PC-3 (cell line): ENCODE measurements around the gene STUB1. TPM values are rescaled to one million over a fixed set of nuclear protein-coding genes. Genes with fewer than 3 reads are reported as not detected.
A peak's percentile ranks its signal among the peaks of the same experiment; 100 is the strongest.

Source experiments
- ATAC-seq: fragments of 200-7000 bp; cut with Tn5 transposase; 2 replicates; pipeline ENCODE4 v1.9.1; 2020; ENCODE audit warnings: mild to moderate bottlenecking, moderate library complexity
- BruUV-seq: library from RNA; stranded (reverse); fragments of 400-500 nt; replicated peaks from 2 replicates; lab custom pipeline; 2021; lab: Mats Ljungman, UMichigan
- CTCF ChIA-PET: fragments of 300-600 bp; sonication (Branson Sonifier 250); formaldehyde crosslinking; loops from one replicate; lab custom pipeline; 2022; ENCODE audit warnings: antibody characterized with exemption; lab: Charles Lee
- POLR2A ChIA-PET: fragments of 300-600 bp; sonication (Branson Sonifier 250); formaldehyde crosslinking; loops from one replicate; lab custom pipeline; 2022; ENCODE audit warnings: antibody characterized with exemption; ENCODE audit not compliant: unreplicated experiment; lab: Charles Lee
- DNase-seq: peaks from one replicate; pipeline ENCODE4 v3.0.0-alpha.2; 2015
- H2AFZ ChIP-seq: fragments of 300-600 bp; sonication (generic); 2 replicates; pipeline ENCODE4 v1.6.0; 2016; ENCODE audit warnings: antibody characterized with exemption, low read length
- H3F3A ChIP-seq: fragments of 300-600 bp; sonication (generic); one replicate; pipeline ENCODE4 v1.6.0; 2017; ENCODE audit warnings: antibody characterized with exemption, low read length, control low read depth, mild to moderate bottlenecking; ENCODE audit not compliant: unreplicated experiment
- H3K27ac ChIP-seq: fragments of 300-600 bp; sonication (generic); 2 replicates; pipeline ENCODE4 v1.5.1; 2016; ENCODE audit warnings: mild to moderate bottlenecking, low read length
- H3K27me3 ChIP-seq: fragments of 300-600 bp; sonication (generic); 2 replicates; pipeline ENCODE4 v1.6.1; 2016; ENCODE audit warnings: low read length, mixed read lengths
- H3K36me3 ChIP-seq: fragments of 300-600 bp; sonication (generic); 2 replicates; pipeline ENCODE4 v1.6.1; 2016; ENCODE audit warnings: low read depth, mixed run types, low read length, mixed read lengths
- H3K4me1 ChIP-seq: fragments of 300-600 bp; sonication (generic); 2 replicates; pipeline ENCODE4 v1.5.1; 2016; ENCODE audit warnings: low read length; ENCODE audit not compliant: insufficient read depth
- H3K4me2 ChIP-seq: fragments of 300-600 bp; sonication (generic); 2 replicates; pipeline ENCODE4 v1.6.0; 2016; ENCODE audit warnings: low read length
- H3K4me3 ChIP-seq: fragments of 300-600 bp; sonication (generic); 2 replicates; pipeline ENCODE4 v1.5.1; 2016; ENCODE audit warnings: mild to moderate bottlenecking, low read length, mixed read lengths
- H3K79me2 ChIP-seq: fragments of 300-600 bp; sonication (generic); 2 replicates; pipeline ENCODE4 v1.6.1; 2017; ENCODE audit warnings: low read length, mixed read lengths
- H3K9ac ChIP-seq: fragments of 300-600 bp; sonication (generic); 2 replicates; pipeline ENCODE4 v1.6.0; 2016; ENCODE audit warnings: mild to moderate bottlenecking, low read length
- H3K9me2 ChIP-seq: fragments of 300-600 bp; sonication (generic); replicated peaks from 2 replicates; pipeline ENCODE4 v1.6.1; 2016; ENCODE audit warnings: mixed run types, low read length, mixed read lengths
- H3K9me3 ChIP-seq: fragments of 300-600 bp; sonication (generic); 2 replicates; pipeline ENCODE4 v1.6.1; 2016; ENCODE audit warnings: low read length, mixed read lengths
- H4K20me1 ChIP-seq: fragments of 300-600 bp; sonication (generic); 2 replicates; pipeline ENCODE4 v1.6.1; 2016; ENCODE audit warnings: low read length, mixed read lengths
- EZH2 ChIP-seq: fragments of 300-600 bp; sonication (generic); IDR thresholded peaks from one replicate; pipeline ENCODE4 v1.6.1; 2017; ENCODE audit warnings: antibody characterized with exemption, mild to moderate bottlenecking, low read length; ENCODE audit not compliant: unreplicated experiment
- EZH2phosphoT487 ChIP-seq: fragments of 300-600 bp; sonication (generic); IDR thresholded peaks from 2 replicates; pipeline ENCODE4 v1.6.1; 2018; ENCODE audit warnings: mild to moderate bottlenecking, antibody characterized with exemption, low read length, borderline replicate concordance
- intact Hi-C: fragments of 100-400 bp; cut with micrococcal nuclease; formaldehyde crosslinking; loops from 2 replicates; pipeline ENCODE4 v1.9.0; 2023
- total RNA-seq: library from RNA; depleted of rRNA; stranded (reverse); fragments of >200 nt; gene quantifications from 2 replicates; pipeline ENCODE4 v1.2.3, GENCODE V29; 2014
- TF ChIP-seq, protein P1 (sequence below): fragments of 300-600 bp; sonication (generic); conservative IDR thresholded peaks from 2 replicates; pipeline ENCODE4 v1.5.1; 2017; ENCODE audit warnings: antibody characterized with exemption, low read depth, mild to moderate bottlenecking, low read length

STUB1 gene
- total RNA-seq, 1 experiment from 2014 or later: 152 TPM

DNA sequence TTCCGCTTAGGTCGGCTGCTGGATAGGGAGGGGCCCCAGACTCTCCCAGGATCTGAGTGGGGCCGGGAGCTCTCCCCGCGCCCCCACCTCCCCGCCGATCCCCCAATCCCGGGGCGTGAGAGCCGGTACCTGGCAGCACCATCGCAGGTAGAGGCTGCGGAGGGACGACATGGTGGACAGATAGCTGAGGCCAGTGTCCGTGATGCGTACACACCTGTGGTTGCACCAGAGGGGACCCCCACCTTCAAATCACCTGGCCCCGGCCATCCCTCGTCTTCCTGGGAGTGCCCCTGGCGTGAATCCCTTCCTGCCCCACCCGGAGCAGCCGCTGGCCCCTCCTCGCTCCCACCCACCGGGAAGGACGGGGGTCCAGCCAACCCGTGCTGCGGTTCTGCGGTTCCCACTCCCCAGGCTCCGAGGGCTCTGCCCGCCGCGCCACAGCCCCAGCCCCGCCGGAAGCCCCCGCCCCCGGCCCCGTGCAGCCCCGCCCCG is 14.7 kb downstream of the STUB1 start:
- CTCF ChIA-PET: no interaction called here
- intact Hi-C loops: no loop called here
- H3K27me3 ChIP-seq: no peaks in the 10 kb centered on the region

DNA sequence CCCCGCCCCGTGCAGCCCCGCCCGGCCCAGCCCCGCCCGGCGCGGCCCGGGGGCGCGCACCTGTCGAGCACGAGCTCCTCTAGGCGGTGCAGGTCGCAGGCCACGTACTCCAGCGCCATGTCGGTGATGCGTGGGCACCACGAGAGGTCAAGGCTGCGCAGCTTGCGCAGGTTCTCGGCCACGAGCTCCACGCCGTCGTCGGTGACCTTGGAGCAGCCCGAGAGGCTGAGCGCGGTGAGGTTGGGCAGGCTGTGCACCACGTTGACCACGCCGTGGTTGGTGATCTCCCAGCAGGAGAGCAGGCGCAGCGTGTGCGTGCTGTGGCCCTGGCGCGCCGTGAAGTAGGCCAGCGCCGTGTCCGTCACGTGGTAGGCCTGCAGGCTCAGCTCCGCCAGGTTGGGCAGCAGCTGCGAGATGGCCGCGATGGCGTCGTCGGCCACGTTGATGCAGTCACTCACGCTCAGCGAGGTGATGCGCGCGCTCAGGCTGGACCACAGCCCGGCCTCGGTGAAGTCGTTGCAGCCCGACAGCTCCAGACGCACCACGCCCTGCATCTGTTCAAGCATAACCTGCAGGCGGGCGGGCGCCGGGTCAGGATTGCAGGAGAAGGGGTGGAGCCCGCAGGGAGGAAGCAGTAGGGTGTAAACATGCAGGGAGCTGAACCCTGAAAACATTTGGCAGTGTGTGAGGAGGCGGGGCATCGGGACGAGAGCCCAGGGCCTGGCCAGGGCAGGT is 15.3 kb downstream of the STUB1 start:
- peak overlapping the region; percentile 88 for H3K4me2 ChIP-seq
- H3K4me1 ChIP-seq: peaks cover 14% of the 10 kb centered on the region; the same call in 1 of the 2 replicates
- H3F3A ChIP-seq: peaks cover 4% of the 10 kb centered on the region
- peak overlapping the region; percentile 80 for H2AFZ ChIP-seq
- peak; percentile 62 for ATAC-seq
- H3K9me3 ChIP-seq: no peaks in the 10 kb centered on the region
- no peaks in the 10 kb centered on the region for H3K9me2 ChIP-seq
- CTCF ChIA-PET: no interaction called here
- H3K9ac ChIP-seq: peak overlapping the region; percentile 26
- peak; percentile 62 for DNase-seq
- intact Hi-C loops: no loop called here
- H3K27ac ChIP-seq: no peak overlapping the region
- no TSS peak for BruUV-seq
- H3K4me3 ChIP-seq: peak overlapping the region; percentile 63
- no peaks in the 10 kb centered on the region for H4K20me1 ChIP-seq
- POLR2A ChIA-PET: interaction anchor here (0.6 to 1.1 kb wide), 4 partner anchors 32 to 112 kb away, joined by 3 to 9 read pairs (median 4); partner anchors contain the start of genes CHTF18, METTL26 and RPUSD1
- TF ChIP-seq EZH2phosphoT487: 0 out of 2 replicates have a peak, but pooled peaks have one; percentile 46
- TF ChIP-seq, protein P1, sequence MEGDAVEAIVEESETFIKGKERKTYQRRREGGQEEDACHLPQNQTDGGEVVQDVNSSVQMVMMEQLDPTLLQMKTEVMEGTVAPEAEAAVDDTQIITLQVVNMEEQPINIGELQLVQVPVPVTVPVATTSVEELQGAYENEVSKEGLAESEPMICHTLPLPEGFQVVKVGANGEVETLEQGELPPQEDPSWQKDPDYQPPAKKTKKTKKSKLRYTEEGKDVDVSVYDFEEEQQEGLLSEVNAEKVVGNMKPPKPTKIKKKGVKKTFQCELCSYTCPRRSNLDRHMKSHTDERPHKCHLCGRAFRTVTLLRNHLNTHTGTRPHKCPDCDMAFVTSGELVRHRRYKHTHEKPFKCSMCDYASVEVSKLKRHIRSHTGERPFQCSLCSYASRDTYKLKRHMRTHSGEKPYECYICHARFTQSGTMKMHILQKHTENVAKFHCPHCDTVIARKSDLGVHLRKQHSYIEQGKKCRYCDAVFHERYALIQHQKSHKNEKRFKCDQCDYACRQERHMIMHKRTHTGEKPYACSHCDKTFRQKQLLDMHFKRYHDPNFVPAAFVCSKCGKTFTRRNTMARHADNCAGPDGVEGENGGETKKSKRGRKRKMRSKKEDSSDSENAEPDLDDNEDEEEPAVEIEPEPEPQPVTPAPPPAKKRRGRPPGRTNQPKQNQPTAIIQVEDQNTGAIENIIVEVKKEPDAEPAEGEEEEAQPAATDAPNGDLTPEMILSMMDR: no peak
- H3K79me2 ChIP-seq: no peaks in the 10 kb centered on the region
- H3K36me3 ChIP-seq: no peaks in the 10 kb centered on the region
- no peaks in the 10 kb centered on the region for H3K27me3 ChIP-seq

More for the DNA sequence above, 14.7 kb downstream of the STUB1 start:
- TF ChIP-seq EZH2: no peak
- Histone ChIP-seq H3F3A (peaks cover 4% of the 10 kb centered on the region), H3K4me2 (peak overlapping the region; percentile 88), H4K20me1 (no peaks in the 10 kb centered on the region), H3K79me2 (no peaks in the 10 kb centered on the region), H3K36me3 (no peaks in the 10 kb centered on the region), H3K27ac (no peak overlapping the region), H3K9me2 (no peaks in the 10 kb centered on the region), H3K9ac (no peak overlapping the region), H3K9me3 (no peaks in the 10 kb centered on the region), H2AFZ (no peak overlapping the region), H3K4me1 (peaks cover 14% of the 10 kb centered on the region; the same call in 1 of the 2 replicates), H3K4me3 (peak overlapping the region; percentile 65)
- POLR2A ChIA-PET: interaction anchor here (1.0 to 1.1 kb wide), 2 partner anchors 59 to 93 kb away, joined by 4 to 9 read pairs; partner anchors contain the start of genes CHTF18, METTL26 and RPUSD1
- DNase-seq (no peak), ATAC-seq (no peak; the same call in 1 of the 2 replicates)
- BruUV-seq: no TSS peak

DNA sequence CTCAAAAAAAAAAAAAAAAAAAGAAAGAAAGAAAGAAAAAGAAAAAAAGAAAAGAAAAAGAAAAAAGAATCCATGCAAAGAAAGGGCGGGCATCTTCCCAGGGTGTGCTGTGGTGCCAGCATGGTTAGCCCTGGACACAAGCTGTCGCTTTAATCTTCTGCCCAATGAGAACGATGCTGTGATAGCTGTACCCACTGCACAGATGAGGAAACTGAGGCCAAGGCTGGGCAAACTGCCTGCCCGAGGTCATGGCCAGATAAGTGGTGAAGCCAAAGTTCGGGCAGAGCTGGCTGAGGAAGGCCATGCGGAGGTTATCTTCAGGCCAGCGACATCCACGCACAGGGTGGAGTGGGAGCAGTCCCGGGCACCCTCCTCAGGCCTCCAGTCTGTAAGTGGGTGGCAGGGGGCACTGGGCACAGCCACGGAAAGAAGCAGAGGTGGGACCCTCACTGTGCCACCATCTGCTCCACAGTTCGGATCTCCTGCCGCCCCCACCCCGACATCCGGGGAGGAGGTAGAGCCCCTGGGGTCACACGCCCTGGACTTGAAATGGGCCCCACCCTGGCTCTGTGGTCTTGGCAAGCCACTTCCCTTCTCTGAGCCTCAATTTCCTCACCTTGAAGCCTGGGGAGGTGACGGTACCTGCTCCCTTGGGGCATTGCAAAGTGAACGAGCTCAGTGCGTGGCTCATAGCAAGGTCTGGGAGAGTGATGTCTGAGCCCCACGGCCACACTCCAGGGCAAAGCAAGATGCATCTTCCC is 18.9 kb downstream of the STUB1 start:
- no peak overlapping the region for H3K27ac ChIP-seq
- no peaks in the 10 kb centered on the region for H4K20me1 ChIP-seq
- no peak overlapping the region for H2AFZ ChIP-seq
- BruUV-seq: no TSS peak
- H3K4me2 ChIP-seq: no peak overlapping the region
- H3K9ac ChIP-seq: no peak overlapping the region
- ATAC-seq (no peak), DNase-seq (no peak)
- H3K4me3 ChIP-seq: no peak overlapping the region
- H3K36me3 ChIP-seq: no peaks in the 10 kb centered on the region
- H3K9me2 ChIP-seq: no peaks in the 10 kb centered on the region
- ChIA-PET CTCF (no interaction called here), POLR2A (no interaction called here)
- no peaks in the 10 kb centered on the region for H3F3A ChIP-seq
- H3K27me3 ChIP-seq: 0 out of 2 replicates have a peak, but pooled peaks cover 6% of the 10 kb centered on the region
- H3K4me1 ChIP-seq: peaks cover 14% of the 10 kb centered on the region; the same call in 1 of the 2 replicates
- intact Hi-C loops: no loop called here
- H3K9me3 ChIP-seq: no peaks in the 10 kb centered on the region
- TF ChIP-seq, protein P1: no peak
- no peak for TF ChIP-seq EZH2phosphoT487
- TF ChIP-seq EZH2: no peak
- no peaks in the 10 kb centered on the region for H3K79me2 ChIP-seq
